ENCODE measurements around the gene KCNQ1. TPM values are rescaled to one million over a fixed set of nuclear protein-coding genes. Genes with fewer than 3 reads are reported as not detected.
A peak's percentile ranks its signal among the peaks of the same experiment; 100 is the strongest.
"Not testable (repeated sequence)": the region's sequence is repeated elsewhere in the genome, so short reads cannot be mapped to it uniquely, and the experiment has no call there.

The KCNQ1 gene
- total RNA-seq, 5 donors from 2014 or later (not counting 1 experiment from before 2014, with no cell fraction given) = 20.9 to 32.9 (median 24.0) TPM

- ChIA-PET POLR2A (no interaction called here), CTCF (no interaction called here)
- Mint-ChIP-seq H3K4me1 (peaks cover 0 to 2% (median 0%) of the 10 kb centered on the region in 3 donors), H3K4me3 (no peak overlapping the region), H3K9me3 (peaks cover 7 to 27% (median 10%) of the 10 kb centered on the region in 3 donors), H3K36me3 (peaks cover 46% of the 10 kb centered on the region), H3K27ac (no peak overlapping the region), H3K27me3 (no peaks in the 10 kb centered on the region)
- no peak overlapping the region for H3K4me3 ChIP-seq (ENCODE audit: control insufficient read depth in 1 of 2, extremely low read depth in 1 of 2, low read length in 1 of 2)
- 100% methylated on average over 1 of the region's 4 CpGs for WGBS (ENCODE audit: insufficient coverage)
- no peaks in the 10 kb centered on the region for H3K36me3 ChIP-seq (ENCODE audit: control insufficient read depth in 2 of 2, extremely low read depth in 1 of 2, insufficient read depth in 1 of 2, low read length in 1 of 2)
- DNase-seq (no peak), ATAC-seq (replicated peaks in 1 of 4) (no peak)
- no peaks in the 10 kb centered on the region for H3K4me1 ChIP-seq (ENCODE audit: control insufficient read depth in 1 of 2, extremely low read depth in 1 of 2, insufficient read depth in 2 of 2, low read length in 2 of 2)
- no peaks in the 10 kb centered on the region for H3K27me3 ChIP-seq (replicated peaks in 1 of 2; ENCODE audit: control insufficient read depth in 2 of 2, extremely low read depth in 1 of 2, insufficient read depth in 2 of 2, low read length in 1 of 2)
- H3K27ac ChIP-seq (ENCODE audit: low read length) = no peak overlapping the region
- H3K9me3 ChIP-seq = peaks cover 3% of the 10 kb centered on the region
Measured at GRCh38 chr11:2612884-2613571, 168.2 kb downstream of the KCNQ1 start.

GRCh38 chr11:2621894-2622293, 177.1 kb downstream of the KCNQ1 start:
- no peak for DNase-seq
- WGBS (ENCODE audit: insufficient coverage) = no CpG with 5 or more reads among the region's 3 CpGs
- no peak overlapping the region for H3K4me3 Mint-ChIP-seq
- ATAC-seq (replicated peaks in 1 of 4) = no peak
- no peaks in the 10 kb centered on the region for H3K9me3 ChIP-seq
- H3K27me3 ChIP-seq (replicated peaks in 1 of 2; ENCODE audit: control insufficient read depth in 2 of 2, extremely low read depth in 1 of 2, insufficient read depth in 2 of 2, low read length in 1 of 2) = no peaks in the 10 kb centered on the region
- H3K9me3 Mint-ChIP-seq = no peaks in the 10 kb centered on the region
- peak overlapping the region in 1 of 2 donors; percentile 17 for H3K27ac Mint-ChIP-seq
- CTCF ChIA-PET = no interaction called here
- H3K27ac ChIP-seq (ENCODE audit: low read length) = no peak overlapping the region
- H3K36me3 Mint-ChIP-seq = peaks cover 60% of the 10 kb centered on the region
- no peak overlapping the region for H3K4me3 ChIP-seq (ENCODE audit: control insufficient read depth in 1 of 2, extremely low read depth in 1 of 2, low read length in 1 of 2)
- H3K4me1 Mint-ChIP-seq = peaks cover 2 to 8% (median 7%) of the 10 kb centered on the region in 3 donors
- no peaks in the 10 kb centered on the region for H3K4me1 ChIP-seq (ENCODE audit: control insufficient read depth in 1 of 2, extremely low read depth in 1 of 2, insufficient read depth in 2 of 2, low read length in 2 of 2)
- POLR2A ChIA-PET = no interaction called here
- no peaks in the 10 kb centered on the region for H3K27me3 Mint-ChIP-seq
- no peaks in the 10 kb centered on the region for H3K36me3 ChIP-seq (ENCODE audit: control insufficient read depth in 2 of 2, extremely low read depth in 1 of 2, insufficient read depth in 1 of 2, low read length in 1 of 2)

- no peaks in the 10 kb centered on the region for H3K27me3 Mint-ChIP-seq
- ChIA-PET CTCF (no interaction called here), POLR2A (no interaction called here)
- H3K9me3 ChIP-seq = peaks cover 8% of the 10 kb centered on the region
- no peak overlapping the region for H3K27ac Mint-ChIP-seq
- no peak overlapping the region for H3K27ac ChIP-seq (ENCODE audit: low read length)
- no peak overlapping the region for H3K4me3 ChIP-seq (ENCODE audit: control insufficient read depth in 1 of 2, extremely low read depth in 1 of 2, low read length in 1 of 2)
- no peak for ATAC-seq (replicated peaks in 1 of 4)
- no peak overlapping the region for H3K4me3 Mint-ChIP-seq
- peaks cover 0 to 2% of the 10 kb centered on the region in 2 donors for H3K36me3 ChIP-seq (ENCODE audit: control insufficient read depth in 2 of 2, extremely low read depth in 1 of 2, insufficient read depth in 1 of 2, low read length in 1 of 2)
- no peaks in the 10 kb centered on the region for H3K4me1 ChIP-seq (ENCODE audit: control insufficient read depth in 1 of 2, extremely low read depth in 1 of 2, insufficient read depth in 2 of 2, low read length in 2 of 2)
- peaks cover 73% of the 10 kb centered on the region for H3K36me3 Mint-ChIP-seq
- WGBS (ENCODE audit: insufficient coverage) = no CpG with 5 or more reads among the region's 3 CpGs
- peaks cover 2 to 8% (median 7%) of the 10 kb centered on the region in 3 donors for H3K4me1 Mint-ChIP-seq
- no peak for DNase-seq
- no peaks in the 10 kb centered on the region for H3K27me3 ChIP-seq (replicated peaks in 1 of 2; ENCODE audit: control insufficient read depth in 2 of 2, extremely low read depth in 1 of 2, insufficient read depth in 2 of 2, low read length in 1 of 2)
- H3K9me3 Mint-ChIP-seq = peaks cover 6 to 15% (median 8%) of the 10 kb centered on the region in 3 donors
Measured at GRCh38 chr11:2625183-2625582, 180.4 kb downstream of the KCNQ1 start.

- no peaks in the 10 kb centered on the region for H3K4me1 Mint-ChIP-seq
- Histone ChIP-seq H3K27ac (ENCODE audit: low read length) (no peak overlapping the region), H3K9me3 (peaks cover 22% of the 10 kb centered on the region), H3K4me1 (ENCODE audit: control insufficient read depth in 1 of 2, extremely low read depth in 1 of 2, insufficient read depth in 2 of 2, low read length in 2 of 2) (no peaks in the 10 kb centered on the region), H3K4me3 (ENCODE audit: control insufficient read depth in 1 of 2, extremely low read depth in 1 of 2, low read length in 1 of 2) (no peak overlapping the region), H3K27me3 (replicated peaks in 1 of 2; ENCODE audit: control insufficient read depth in 2 of 2, extremely low read depth in 1 of 2, insufficient read depth in 2 of 2, low read length in 1 of 2) (no peaks in the 10 kb centered on the region), H3K36me3 (ENCODE audit: control insufficient read depth in 2 of 2, extremely low read depth in 1 of 2, insufficient read depth in 1 of 2, low read length in 1 of 2) (peaks cover 0 to 2% of the 10 kb centered on the region in 2 donors)
- ATAC-seq (replicated peaks in 1 of 4) (no peak), DNase-seq (no peak)
- ChIA-PET POLR2A (no interaction called here), CTCF (no interaction called here)
- peaks cover 21 to 51% (median 38%) of the 10 kb centered on the region in 3 donors for H3K9me3 Mint-ChIP-seq
- peaks cover 76% of the 10 kb centered on the region for H3K36me3 Mint-ChIP-seq
- no peak overlapping the region for H3K27ac Mint-ChIP-seq
- WGBS (ENCODE audit: insufficient coverage) = no CpG with 5 or more reads among the region's 1 CpG
- H3K27me3 Mint-ChIP-seq = no peaks in the 10 kb centered on the region
- no peak overlapping the region for H3K4me3 Mint-ChIP-seq
Measured at GRCh38 chr11:2630679-2631078, 185.9 kb downstream of the KCNQ1 start.

GRCh38 chr11:2631161-2631560, 186.4 kb downstream of the KCNQ1 start:
- no peak overlapping the region for H3K4me3 Mint-ChIP-seq
- H3K4me1 Mint-ChIP-seq = no peaks in the 10 kb centered on the region

GRCh38 chr11:2639763-2640162, 195.0 kb downstream of the KCNQ1 start:
- POLR2A ChIA-PET; H3K27me3 ChIP-seq (replicated peaks in 1 of 2; ENCODE audit: control insufficient read depth in 2 of 2, extremely low read depth in 1 of 2, insufficient read depth in 2 of 2, low read length in 1 of 2); DNase-seq; H3K4me3 ChIP-seq (ENCODE audit: control insufficient read depth in 1 of 2, extremely low read depth in 1 of 2, low read length in 1 of 2); H3K27ac Mint-ChIP-seq; H3K4me1 ChIP-seq (ENCODE audit: control insufficient read depth in 1 of 2, extremely low read depth in 1 of 2, insufficient read depth in 2 of 2, low read length in 2 of 2); H3K4me1 Mint-ChIP-seq; H3K27me3 Mint-ChIP-seq; CTCF ChIA-PET; H3K4me3 Mint-ChIP-seq; ATAC-seq (replicated peaks in 1 of 4); H3K27ac ChIP-seq (ENCODE audit: low read length); H3K9me3 ChIP-seq; H3K36me3 ChIP-seq (ENCODE audit: control insufficient read depth in 2 of 2, extremely low read depth in 1 of 2, insufficient read depth in 1 of 2, low read length in 1 of 2): not testable (repeated sequence)
- Mint-ChIP-seq H3K9me3 (peaks cover 28 to 68% (median 53%) of the 10 kb centered on the region in 3 donors), H3K36me3 (peaks cover 76% of the 10 kb centered on the region)
- WGBS (ENCODE audit: insufficient coverage) = 96% methylated on average over 6 of the region's 13 CpGs

More at GRCh38 chr11:2631161-2631560, 186.4 kb downstream of the KCNQ1 start:
- peaks cover 78% of the 10 kb centered on the region for H3K36me3 Mint-ChIP-seq
- Histone ChIP-seq H3K4me1 (ENCODE audit: control insufficient read depth in 1 of 2, extremely low read depth in 1 of 2, insufficient read depth in 2 of 2, low read length in 2 of 2) (no peaks in the 10 kb centered on the region), H3K9me3 (peaks cover 22% of the 10 kb centered on the region), H3K27me3 (replicated peaks in 1 of 2; ENCODE audit: control insufficient read depth in 2 of 2, extremely low read depth in 1 of 2, insufficient read depth in 2 of 2, low read length in 1 of 2) (no peaks in the 10 kb centered on the region), H3K27ac (ENCODE audit: low read length) (no peak overlapping the region), H3K36me3 (ENCODE audit: control insufficient read depth in 2 of 2, extremely low read depth in 1 of 2, insufficient read depth in 1 of 2, low read length in 1 of 2) (peaks cover 0 to 2% of the 10 kb centered on the region in 2 donors), H3K4me3 (ENCODE audit: control insufficient read depth in 1 of 2, extremely low read depth in 1 of 2, low read length in 1 of 2) (no peak overlapping the region)
- no peaks in the 10 kb centered on the region for H3K27me3 Mint-ChIP-seq
- POLR2A ChIA-PET = no interaction called here
- H3K27ac Mint-ChIP-seq = no peak overlapping the region
- CTCF ChIA-PET = no interaction called here
- WGBS (ENCODE audit: insufficient coverage) = no CpG with 5 or more reads among the region's 1 CpG
- DNase-seq (no peak), ATAC-seq (replicated peaks in 1 of 4) (no peak)
- H3K9me3 Mint-ChIP-seq = peaks cover 21 to 55% (median 42%) of the 10 kb centered on the region in 3 donors

All from T-cell (primary cell).